K562 treated with DMSO at 1 percent for 48 hours (cell line): ENCODE results near the gene BICDL2. TPM values are rescaled to one million over a fixed set of nuclear protein-coding genes. Genes with fewer than 3 reads are reported as not detected.

Experiments
- total RNA-seq: library from RNA; unstranded; fragments of 300-600 nt; gene quantifications from 2 replicates; pipeline ENCODE4 v1.2.3, GENCODE V29; 2022; ENCODE audit warnings: low replicate concordance; ENCODE audit errors: extremely low read depth

The BICDL2 gene
- total RNA-seq, result not detected in 2 replicates

GRCh38 chr16:3036726-3037315 lies at the start of gene BICDL2:
Gene BICDL2 (minus strand): TSS chr16:3036944. CDS start chr16:3035496, 1,448 bp downstream.

GRCh38 chr16:3065069-3065741 lies 28.5 kb upstream of the BICDL2 start, which contains the start of gene IL32:
Gene IL32 (plus strand): TSS chr16:3065640. CDS start chr16:3065812, 172 bp downstream.

GRCh38 chr16:3045758-3046640 lies 9.3 kb upstream of the BICDL2 start, which contains the start of gene MMP25:
Gene MMP25 (plus strand): TSS chr16:3046561. CDS start chr16:3046918, 357 bp downstream.

GRCh38 chr16:3023669-3024478 lies 12.9 kb downstream of the BICDL2 start, which contains the start of the genes HCFC1R1 and THOC6:
Gene HCFC1R1 (minus strand): TSS chr16:3023942. CDS start chr16:3023941, 1 bp downstream.
Gene THOC6 (plus strand): TSS chr16:3024035. CDS start chr16:3024327, 292 bp downstream.

GRCh38 chr16:3020247-3020603 lies 16.5 kb downstream of the BICDL2 start, which contains the start of gene TNFRSF12A:
Gene TNFRSF12A (plus strand): TSS chr16:3020368. CDS start chr16:3020398, 30 bp downstream.

GRCh38 chr16:3017794-3018506 lies 18.8 kb downstream of the BICDL2 start, which contains the start of gene CLDN6:
Gene CLDN6 (minus strand): TSS chr16:3018183. CDS start chr16:3016021, 2,162 bp downstream.

GRCh38 chr16:3012828-3013420 lies 23.8 kb downstream of the BICDL2 start, which contains the start of gene CLDN9:
Gene CLDN9 (plus strand): TSS chr16:3012923. CDS start chr16:3013363, 440 bp downstream.

GRCh38 chr16:2980227-2981176 lies 56.2 kb downstream of the BICDL2 start, which contains the start of gene PKMYT1:
Gene PKMYT1 (minus strand): TSS chr16:2980446. CDS start chr16:2979657, 789 bp downstream.

Other genes starting within 250 kb of the BICDL2 start
- gene PRSS33, start 249.4 kb downstream of the BICDL2 start, total RNA-seq, result not detected in 2 replicates
- not detected in 2 replicates for gene PRSS41, start 238.5 kb downstream of the BICDL2 start, total RNA-seq
- not detected in 2 replicates for gene PRSS21, start 219.7 kb downstream of the BICDL2 start, total RNA-seq
- not detected in 2 replicates for gene ZG16B, start 206.6 kb downstream of the BICDL2 start, total RNA-seq
- gene PRSS22, start 178.8 kb downstream of the BICDL2 start, total RNA-seq, result not detected in 2 replicates
- not detected in 2 replicates for gene FLYWCH2, start 153.7 kb downstream of the BICDL2 start, total RNA-seq
- not detected in 2 replicates for gene FLYWCH1, start 125.0 kb downstream of the BICDL2 start, total RNA-seq
- not detected in 2 replicates for gene KREMEN2, start 72.7 kb downstream of the BICDL2 start, total RNA-seq
- gene PAQR4, start 67.6 kb downstream of the BICDL2 start, total RNA-seq, result not detected in 2 replicates
- not detected in 2 replicates for gene PKMYT1, start 56.5 kb downstream of the BICDL2 start, total RNA-seq
- gene CLDN9, start 24.0 kb downstream of the BICDL2 start, total RNA-seq, result not detected in 2 replicates
- not detected in 2 replicates for gene CLDN6, start 18.8 kb downstream of the BICDL2 start, total RNA-seq
- gene TNFRSF12A, start 16.6 kb downstream of the BICDL2 start, total RNA-seq, result not detected in 2 replicates
- gene HCFC1R1, start 13.0 kb downstream of the BICDL2 start, total RNA-seq, result not detected in 2 replicates
- gene THOC6, start 12.9 kb downstream of the BICDL2 start, total RNA-seq, result not detected in 2 replicates
- not detected in 2 replicates for gene MMP25, start 9.6 kb upstream of the BICDL2 start, total RNA-seq
- gene IL32, start 28.7 kb upstream of the BICDL2 start, total RNA-seq, result not detected in 2 replicates
- gene ZSCAN10, start 62.4 kb upstream of the BICDL2 start, total RNA-seq, result not detected in 2 replicates
- gene ZNF205, start 75.6 kb upstream of the BICDL2 start, total RNA-seq, result not detected in 2 replicates
- gene ZNF213, start 98.1 kb upstream of the BICDL2 start, total RNA-seq, result not detected in 2 replicates
- gene OR1F1, start 151.3 kb upstream of the BICDL2 start, total RNA-seq, result not detected in 2 replicates
- gene ZNF200, start 198.2 kb upstream of the BICDL2 start, total RNA-seq, result not detected in 2 replicates
- gene MEFV, start 219.7 kb upstream of the BICDL2 start, total RNA-seq, result not detected in 2 replicates
- not detected in 2 replicates for gene ZNF263, start 246.5 kb upstream of the BICDL2 start, total RNA-seq